ENCODE measurements around the gene TBCC.
A peak's percentile ranks its signal among the peaks of the same experiment; 100 is the strongest.

TBCC gene

DNA sequence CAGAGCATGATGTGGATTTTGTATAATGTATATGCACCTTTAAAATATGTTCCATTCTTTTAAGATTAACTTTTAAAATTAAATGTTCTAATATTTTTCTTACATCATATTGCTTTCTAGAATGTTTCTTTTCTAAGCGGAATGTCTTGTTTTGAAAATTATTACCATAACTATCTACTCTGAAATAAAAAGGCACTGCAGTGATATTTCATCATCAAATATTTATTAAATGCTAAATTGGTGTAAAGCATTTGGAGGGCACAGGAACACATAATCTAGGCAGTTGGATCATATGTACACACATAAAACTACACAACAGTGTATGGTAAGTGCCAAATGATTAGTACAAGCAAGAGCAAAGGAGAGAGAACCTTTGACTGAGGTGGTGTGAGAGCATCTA is 49.7 kb upstream of the TBCC start (continued):
- TF ChIP-seq CSRNP3 (CRISPR knock-in tag; IDR thresholded peaks at IDR 0.05) (no peak), RARB (CRISPR knock-in tag; IDR thresholded peaks at IDR 0.05) (no peak), ARNTL (CRISPR knock-in tag; IDR thresholded peaks at IDR 0.05; ENCODE audit: borderline replicate concordance, low read depth) (no peak), ZNF8 (CRISPR knock-in tag; IDR thresholded peaks at IDR 0.05) (no peak), ZC3H10 (CRISPR knock-in tag; IDR thresholded peaks at IDR 0.05) (no peak)

GRCh38 chr6:42791706-42792320 is 45.9 kb upstream of the TBCC start:
- peak; percentile 36; the same call in 2 of the 3 replicates for ATAC-seq
- TF ChIP-seq OSR1 (CRISPR knock-in tag; IDR thresholded peaks at IDR 0.05) = no peak
- TF ChIP-seq GLIS3 (CRISPR knock-in tag; IDR thresholded peaks at IDR 0.05) = no peak
- TF ChIP-seq SNAI2 (CRISPR knock-in tag; IDR thresholded peaks at IDR 0.05) = no peak
- TF ChIP-seq ESRRG (CRISPR knock-in tag; IDR thresholded peaks at IDR 0.05) = no peak
- TF ChIP-seq TOX (CRISPR knock-in tag; IDR thresholded peaks at IDR 0.05; ENCODE audit: borderline replicate concordance) = no peak
- no peak for TF ChIP-seq CSDC2 (CRISPR knock-in tag; IDR thresholded peaks at IDR 0.05)
- TF ChIP-seq RARB (CRISPR knock-in tag; IDR thresholded peaks at IDR 0.05) = no peak
- no peak for TF ChIP-seq ZNF70 (CRISPR knock-in tag; IDR thresholded peaks at IDR 0.05)
- no peak for TF ChIP-seq CREB5 (CRISPR knock-in tag; IDR thresholded peaks at IDR 0.05; ENCODE audit: low read depth)
- no peak for TF ChIP-seq ISL1 (CRISPR knock-in tag; IDR thresholded peaks at IDR 0.05)
- no peak for TF ChIP-seq ZFP3 (CRISPR knock-in tag; IDR thresholded peaks at IDR 0.05)
- TF ChIP-seq ARNTL (CRISPR knock-in tag; IDR thresholded peaks at IDR 0.05; ENCODE audit: borderline replicate concordance, low read depth) = no peak
- TF ChIP-seq TCF4 (CRISPR knock-in tag; IDR thresholded peaks at IDR 0.05; ENCODE audit: borderline replicate concordance) = no peak

DNA sequence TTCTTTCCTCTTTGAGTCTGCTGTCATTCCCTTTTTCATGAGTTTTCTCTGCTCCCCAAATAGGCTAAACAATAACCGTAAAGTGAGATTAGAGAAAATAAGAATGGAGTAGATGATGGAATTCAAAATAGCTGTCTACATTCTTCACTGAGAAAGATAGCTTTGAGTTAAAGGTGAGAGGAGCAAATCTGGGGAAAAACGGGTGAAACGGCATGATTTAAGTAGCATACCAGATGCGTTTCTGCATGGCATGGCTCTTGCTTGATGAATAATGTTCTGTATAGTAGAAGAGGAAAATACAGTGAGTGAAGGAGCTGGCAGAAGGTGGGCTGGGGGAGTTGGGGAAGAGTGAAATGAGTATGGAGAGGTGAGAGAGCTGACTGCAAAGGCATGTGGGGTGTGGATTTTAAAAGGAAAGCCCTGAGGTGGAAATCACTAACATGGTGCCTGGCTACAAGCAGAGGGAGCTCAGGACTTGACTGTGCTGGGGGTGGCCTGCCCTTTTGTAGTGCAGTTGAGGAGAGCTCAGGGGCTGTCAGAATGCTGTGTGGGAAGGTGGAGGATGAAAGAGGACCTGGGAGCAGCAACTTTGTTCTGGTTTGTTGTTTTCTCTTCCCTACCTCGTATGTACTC is 44.8 kb upstream of the TBCC start:
- ATAC-seq = peak; percentile 29; the same call in 2 of the 3 replicates
- TF ChIP-seq PATZ1 (CRISPR knock-in tag; IDR thresholded peaks at IDR 0.05; ENCODE audit: borderline replicate concordance) (no peak), ZFP30 (CRISPR knock-in tag; IDR thresholded peaks at IDR 0.05) (no peak), ESRRG (CRISPR knock-in tag; IDR thresholded peaks at IDR 0.05) (no peak), TCF4 (CRISPR knock-in tag; IDR thresholded peaks at IDR 0.05; ENCODE audit: borderline replicate concordance) (no peak), TOX (CRISPR knock-in tag; IDR thresholded peaks at IDR 0.05; ENCODE audit: borderline replicate concordance) (no peak), RARB (CRISPR knock-in tag; IDR thresholded peaks at IDR 0.05) (no peak), ZC3H10 (CRISPR knock-in tag; IDR thresholded peaks at IDR 0.05) (no peak), BACH2 (CRISPR knock-in tag; IDR thresholded peaks at IDR 0.05; ENCODE audit: borderline replicate concordance) (no peak), ZFP3 (CRISPR knock-in tag; IDR thresholded peaks at IDR 0.05) (no peak), ISL1 (CRISPR knock-in tag; IDR thresholded peaks at IDR 0.05) (no peak), ZNF565 (CRISPR knock-in tag; conservative IDR thresholded peaks at IDR 0.05; ENCODE audit: low read depth) (no peak), ZNF8 (CRISPR knock-in tag; IDR thresholded peaks at IDR 0.05) (no peak), ZNF70 (CRISPR knock-in tag; IDR thresholded peaks at IDR 0.05) (no peak), ARNTL (CRISPR knock-in tag; IDR thresholded peaks at IDR 0.05; ENCODE audit: borderline replicate concordance, low read depth) (no peak), GLIS3 (CRISPR knock-in tag; IDR thresholded peaks at IDR 0.05) (no peak), PPARA (CRISPR knock-in tag; IDR thresholded peaks at IDR 0.05; ENCODE audit: borderline replicate concordance) (no peak), OSR1 (CRISPR knock-in tag; IDR thresholded peaks at IDR 0.05) (no peak), CSRNP3 (CRISPR knock-in tag; IDR thresholded peaks at IDR 0.05) (no peak), CREB5 (CRISPR knock-in tag; IDR thresholded peaks at IDR 0.05; ENCODE audit: low read depth) (no peak), SNAI2 (CRISPR knock-in tag; IDR thresholded peaks at IDR 0.05) (no peak)
